Hematopoietic multipotent progenitor cell treated with erythropoietin and hydrocortisone succinate and interleukin-3 and kit ligand, for 17 days (in vitro differentiated cells): ENCODE measurements around the gene TTYH2.

Experiments used
- DNase-seq: peaks from one replicate; pipeline ENCODE4 v3.0.0-alpha.2; 2015; ENCODE audit warnings: low spot score

TTYH2 gene

DNA sequence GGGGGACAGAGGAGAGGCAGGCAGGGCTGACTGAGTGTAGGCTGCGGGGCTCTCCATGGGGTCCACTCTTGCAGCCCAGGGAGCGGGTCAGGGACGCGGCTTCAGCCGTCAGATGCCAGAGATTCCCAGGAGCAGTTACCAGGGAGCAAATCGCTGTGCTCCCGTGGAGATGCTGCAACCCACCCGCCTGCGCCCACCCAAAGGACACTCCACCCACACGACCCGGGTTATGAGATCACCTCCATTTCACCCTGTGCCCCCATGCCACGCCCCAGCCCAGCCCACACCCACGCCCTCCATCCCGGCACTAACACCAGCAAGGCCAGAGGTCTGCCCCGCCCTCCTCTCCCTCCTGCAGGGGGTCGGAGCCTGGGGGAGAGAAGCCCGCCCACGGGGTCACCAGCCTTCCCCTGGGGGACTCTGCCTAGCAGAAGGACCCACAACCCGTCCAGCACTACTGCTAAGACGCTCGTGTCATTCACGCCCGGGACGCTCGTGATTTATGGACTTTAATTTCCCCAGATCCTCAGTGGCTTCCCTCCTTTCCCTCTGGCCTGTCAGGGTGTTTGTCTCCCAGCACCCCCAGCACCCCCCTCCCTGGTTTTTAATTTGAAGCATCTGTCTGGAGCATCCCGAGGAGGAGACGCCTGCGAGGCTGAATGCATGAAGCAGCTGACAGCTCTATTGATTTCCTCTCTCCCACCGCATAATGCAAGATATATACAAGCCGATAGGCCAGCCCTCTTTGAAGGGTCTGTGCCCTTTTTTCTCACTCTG lies 16.6 kb upstream of the TTYH2 start:
- DNase-seq, result no peak

DNA sequence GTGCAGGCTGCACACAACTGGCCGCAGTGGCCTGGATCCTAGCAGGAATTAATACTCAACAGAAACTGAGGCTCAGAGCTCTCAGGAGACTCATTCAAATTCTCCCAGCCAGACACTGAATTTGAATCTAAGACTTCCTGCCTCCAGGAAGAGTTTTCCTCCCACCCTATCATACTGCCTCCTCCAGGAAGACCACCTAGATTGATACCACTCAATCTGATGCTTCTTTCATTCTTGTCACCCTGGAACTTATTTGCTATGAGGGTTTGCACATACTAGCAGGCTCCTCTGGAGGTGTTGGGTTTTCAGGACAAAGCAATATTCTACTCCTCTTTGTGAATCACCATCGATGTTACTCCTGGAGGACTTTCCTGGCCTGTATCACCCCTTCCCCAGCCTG lies 15.6 kb upstream of the TTYH2 start:
- no peak for DNase-seq

DNA sequence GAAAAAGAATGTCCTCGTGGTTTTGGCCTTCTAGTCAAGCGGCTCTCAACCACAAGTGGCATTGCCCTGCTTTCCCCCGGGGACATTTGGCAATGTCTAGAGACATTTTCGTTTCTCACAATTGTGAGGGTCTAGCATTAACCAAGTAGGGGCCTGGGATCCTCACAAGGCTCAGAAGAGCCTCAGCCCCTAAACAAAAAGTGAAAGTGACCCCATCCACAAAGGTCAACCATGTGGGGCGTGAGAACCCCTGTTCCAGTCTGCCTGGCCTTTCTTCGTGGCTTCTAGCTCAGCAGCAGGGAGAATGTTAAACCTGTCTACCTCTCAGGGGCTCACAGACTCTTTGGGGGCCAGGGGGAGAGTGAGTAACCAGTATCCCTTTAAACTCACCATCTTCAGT lies 14.7 kb upstream of the TTYH2 start:
- DNase-seq, result no peak

DNA sequence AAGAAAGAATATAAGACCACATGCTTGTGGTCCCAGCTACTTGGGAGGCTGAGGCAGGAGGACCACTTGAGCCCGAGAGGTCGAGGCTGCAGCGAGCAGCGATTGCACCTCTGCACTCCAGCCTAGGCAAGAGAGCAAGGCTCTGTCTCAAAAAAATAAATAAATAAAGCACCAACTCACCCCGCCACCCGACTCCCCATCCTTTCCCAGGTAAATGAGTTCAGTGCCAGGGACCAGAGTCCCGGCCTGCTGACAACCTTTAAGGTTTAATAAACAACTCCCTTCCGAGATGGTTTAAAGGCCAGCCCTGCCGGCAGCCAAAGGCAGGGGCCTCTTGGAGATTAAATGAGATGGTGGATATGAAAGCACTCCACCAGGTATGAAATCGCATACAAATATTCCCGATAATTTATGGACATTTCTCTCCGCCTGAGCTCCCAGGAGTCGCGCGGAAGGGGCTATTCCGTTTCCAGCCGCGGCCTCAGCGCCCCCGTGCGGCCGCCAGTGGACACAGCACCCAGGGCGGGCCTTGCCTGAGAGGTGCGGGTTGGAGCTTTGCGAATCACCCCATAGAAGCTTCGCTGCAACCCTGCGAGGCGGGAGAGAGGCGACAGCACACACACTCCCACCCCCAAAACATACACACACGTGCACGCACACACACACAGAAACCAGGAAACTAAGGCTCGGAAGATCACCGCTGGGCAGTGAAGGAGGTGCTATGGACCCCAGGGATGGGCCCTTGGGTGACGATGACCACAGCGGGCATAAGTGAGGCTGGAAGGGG lies 13.9 kb upstream of the TTYH2 start:
- peak; percentile 59 for DNase-seq

DNA sequence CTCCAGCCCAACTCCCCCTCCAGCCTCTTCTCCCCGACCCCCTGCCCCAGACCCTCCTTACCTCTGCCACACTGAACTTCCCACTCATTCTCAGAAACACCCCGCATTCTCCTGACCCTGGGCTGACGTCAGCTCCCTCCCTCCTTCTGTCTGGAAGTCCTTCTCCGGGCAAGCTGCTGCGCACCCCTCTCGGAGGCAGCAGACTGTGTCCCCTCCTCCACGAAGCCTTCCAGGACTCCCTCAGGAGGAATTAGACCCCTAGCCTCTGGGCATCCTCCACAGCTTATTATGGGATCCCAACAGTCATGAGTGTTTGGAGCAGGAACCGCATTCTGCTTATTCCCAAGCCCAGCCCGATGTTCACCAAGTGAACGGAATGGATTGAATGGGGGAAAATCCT lies 13.3 kb upstream of the TTYH2 start:
- no peak for DNase-seq

DNA sequence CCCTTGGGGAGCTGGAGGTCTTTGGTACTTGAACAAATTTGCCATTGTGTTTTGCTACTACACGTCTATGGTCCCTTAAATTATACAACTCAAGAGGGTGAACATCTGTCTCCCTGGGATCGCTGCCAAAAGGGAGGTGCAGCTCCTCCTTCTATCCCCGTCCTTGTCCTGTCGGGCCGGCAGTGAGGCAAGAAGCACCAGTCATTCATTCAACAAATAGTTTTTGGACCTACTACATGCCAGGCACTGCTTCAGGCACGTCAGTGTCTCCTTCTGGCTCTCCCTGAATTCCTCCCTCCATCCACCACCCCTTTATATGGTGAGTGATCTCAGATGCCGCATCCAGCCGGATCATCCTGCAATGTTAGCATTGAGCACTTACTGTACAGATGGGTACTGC lies 12.1 kb upstream of the TTYH2 start:
- no peak for DNase-seq

DNA sequence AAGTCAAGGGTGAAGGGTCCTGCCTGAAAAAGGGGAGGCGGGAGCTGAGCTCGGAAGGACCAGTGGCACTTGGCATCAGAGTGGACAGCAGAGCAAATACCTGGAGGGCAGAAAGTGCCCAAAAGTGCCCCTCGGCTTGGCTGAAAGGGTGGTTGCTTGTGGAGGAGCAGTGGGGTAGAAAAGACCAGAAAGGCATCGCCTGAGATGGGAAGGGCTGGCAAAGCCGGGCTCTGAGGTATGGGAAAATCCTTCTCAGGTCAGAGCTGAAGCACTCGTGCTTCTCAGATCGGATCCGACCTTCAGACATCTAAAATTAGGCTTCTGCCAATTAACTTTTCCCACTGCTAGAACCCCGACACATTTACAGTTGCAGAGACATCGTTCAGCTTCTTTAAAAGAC lies 11.4 kb upstream of the TTYH2 start:
- DNase-seq, result no peak

DNA sequence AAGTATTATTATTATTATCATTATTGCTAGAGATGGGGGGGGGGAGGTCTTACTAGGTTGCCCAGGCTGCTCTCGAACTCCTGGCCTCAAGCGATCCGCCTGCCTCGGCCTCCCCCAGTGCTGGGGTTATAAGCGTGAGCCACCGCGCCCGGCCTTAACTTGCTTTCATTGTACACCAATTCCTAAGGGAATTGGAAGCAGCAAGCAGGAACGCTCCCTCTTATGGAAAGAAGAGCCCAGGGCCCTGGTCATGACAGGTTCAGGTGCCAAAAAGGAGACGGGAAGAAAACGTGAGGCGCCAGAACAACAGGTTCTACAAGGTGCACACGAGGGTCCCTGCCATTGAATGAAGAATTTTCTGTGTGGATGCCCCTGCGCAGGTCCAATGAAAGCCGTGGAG lies 10.4 kb upstream of the TTYH2 start:
- DNase-seq, result no peak

DNA sequence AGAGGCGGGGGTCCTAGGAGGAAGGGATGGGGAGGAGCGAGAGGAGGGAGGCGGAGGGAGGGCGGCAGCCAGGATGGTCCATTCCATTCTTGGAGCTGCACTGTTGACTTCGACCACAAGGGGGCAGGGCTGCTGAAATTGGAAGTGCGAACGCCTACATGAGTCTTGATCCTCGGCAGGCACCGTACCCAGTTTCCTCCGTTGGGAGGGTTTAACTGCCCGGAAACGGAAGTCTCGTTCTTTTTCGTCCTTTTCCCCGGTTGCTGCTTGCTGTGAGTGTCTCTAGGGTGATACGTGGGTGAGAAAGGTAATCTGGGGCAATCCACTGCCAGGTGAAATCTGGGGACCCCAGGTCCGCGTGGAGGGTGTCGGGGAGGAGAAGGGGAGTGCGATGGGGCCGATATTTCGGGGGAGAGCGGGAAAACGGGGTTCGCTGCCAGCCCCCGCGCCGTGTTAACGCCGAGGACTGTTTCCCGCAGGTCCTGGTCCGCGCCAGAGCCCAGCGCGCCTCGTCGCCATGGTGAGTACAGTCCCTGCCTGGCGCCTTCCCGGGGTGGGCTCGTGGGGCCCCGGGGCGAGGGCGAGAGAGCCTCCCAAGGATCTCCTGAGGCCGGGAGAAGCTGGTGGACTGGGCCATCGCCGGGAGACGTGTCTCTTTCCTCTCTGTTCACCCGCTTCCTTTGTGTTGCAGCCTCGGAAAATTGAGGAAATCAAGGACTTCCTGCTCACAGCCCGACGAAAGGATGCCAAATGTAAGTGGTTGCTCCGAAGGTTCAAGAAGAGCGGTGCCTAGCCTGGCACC lies 9.7 kb upstream of the TTYH2 start, which contains the start of gene RPL38:
TSS of gene RPL38 (plus strand) at position 240 of the 802 bp plus-strand sequence. CDS start at position 518, 278 bp downstream.
- peak; percentile 96 for DNase-seq

DNA sequence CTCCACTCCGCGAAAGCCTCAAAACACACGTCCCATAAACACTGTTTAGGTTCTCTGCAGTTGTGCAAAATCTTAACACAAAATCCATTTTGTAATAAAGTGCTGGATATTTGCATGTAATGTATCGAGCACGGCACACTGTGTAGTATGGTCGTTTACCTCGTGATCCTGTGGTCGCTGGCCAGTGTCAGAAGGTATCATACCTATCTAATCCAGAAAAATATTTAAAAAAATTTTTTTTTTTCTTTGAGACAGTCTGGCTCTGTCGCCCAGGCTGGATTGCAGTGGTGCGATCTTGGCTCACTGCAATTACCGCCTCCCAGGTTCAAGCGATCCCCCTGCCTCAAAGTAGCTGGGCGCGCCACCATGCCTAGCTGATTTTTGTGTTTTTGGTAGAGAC lies 8.9 kb upstream of the TTYH2 start:
- no peak for DNase-seq

DNA sequence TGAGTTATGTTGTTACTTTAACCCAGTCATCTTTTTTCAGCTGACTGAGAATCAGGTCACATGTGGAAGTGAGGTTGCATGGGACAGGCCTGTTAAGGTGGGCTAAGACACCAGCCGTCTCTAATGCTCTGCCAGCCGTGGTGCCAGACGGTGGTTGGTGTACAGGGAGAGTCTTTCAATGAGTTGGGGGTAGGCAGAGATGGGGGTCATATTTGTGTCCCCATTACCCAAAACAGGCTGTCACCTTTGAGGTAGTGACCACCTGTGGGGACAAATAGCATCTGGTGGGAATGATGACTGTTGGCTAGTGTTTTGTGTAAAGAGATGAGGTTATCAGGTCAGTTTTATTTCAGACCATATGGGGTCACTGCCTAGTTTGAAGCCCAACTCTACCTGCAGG lies 8.1 kb upstream of the TTYH2 start:
- no peak for DNase-seq

DNA sequence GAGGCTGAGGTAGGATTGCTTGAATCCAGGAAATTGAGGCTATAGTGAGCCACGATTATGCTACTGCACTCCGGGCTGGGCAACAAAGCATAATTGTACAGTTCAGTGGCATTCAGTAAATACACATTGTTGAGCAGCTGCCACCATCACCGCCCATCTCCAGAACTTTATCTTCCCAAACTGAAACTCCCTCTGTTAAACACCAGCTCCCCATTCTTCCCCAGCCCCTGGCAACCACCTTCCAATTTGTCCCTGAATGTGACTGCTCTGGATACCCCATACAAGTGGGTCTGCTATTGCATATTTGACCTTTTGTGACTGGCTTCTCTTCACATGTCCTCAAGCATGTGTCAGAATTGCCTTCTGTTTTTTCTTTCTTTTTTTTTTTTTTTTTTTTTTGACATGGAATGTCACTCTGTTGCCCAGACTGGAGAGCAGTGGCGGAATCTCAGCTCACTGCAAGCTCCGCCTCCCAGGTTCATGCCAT lies 7.0 kb upstream of the TTYH2 start:
- DNase-seq, result no peak

DNA sequence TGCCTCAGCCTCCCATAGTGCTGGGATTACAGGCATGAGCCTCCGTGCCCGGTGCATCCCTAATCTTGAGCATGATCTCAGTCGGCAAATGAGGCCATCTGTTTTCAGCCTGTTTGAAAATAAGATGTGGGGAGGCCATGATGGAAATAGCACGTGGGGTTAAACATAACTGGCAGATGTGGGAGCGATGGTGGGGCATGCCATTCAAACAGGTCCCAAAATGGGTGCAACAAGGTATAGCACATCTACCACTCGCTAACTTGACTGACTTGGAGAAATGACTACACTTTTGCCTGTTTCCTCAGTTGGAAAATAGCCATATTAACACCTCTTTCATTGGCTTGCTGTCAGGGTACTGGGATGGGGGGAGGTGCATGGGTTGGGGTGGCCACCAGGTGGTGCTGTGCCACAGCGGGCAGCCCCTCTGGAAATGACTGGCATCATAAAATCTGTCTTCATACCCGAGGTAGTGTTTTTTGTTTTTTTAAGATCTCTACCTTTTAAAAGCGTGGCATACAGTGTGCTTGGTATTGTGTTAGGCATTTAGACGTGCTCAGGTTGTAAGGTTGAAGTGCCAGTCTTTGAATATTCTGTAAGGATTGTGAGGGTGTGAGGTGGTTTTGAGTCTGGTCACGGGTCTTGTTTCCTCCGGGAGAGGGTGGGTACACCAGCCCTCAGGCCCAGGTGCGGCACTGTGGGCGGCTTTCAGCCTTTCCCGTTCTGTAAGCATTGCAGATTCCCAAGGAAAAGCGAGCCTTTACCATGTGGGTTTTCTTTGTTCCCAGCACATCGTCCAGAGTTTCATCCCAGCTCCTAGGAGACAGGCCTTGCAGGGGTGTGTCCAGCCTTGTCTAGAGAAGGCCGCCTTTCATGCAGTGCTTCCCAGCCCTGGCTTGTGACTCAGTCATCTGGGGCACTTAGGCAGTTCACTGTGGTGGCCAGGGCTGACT lies 2.9 kb upstream of the TTYH2 start:
- peak; percentile 78 for DNase-seq

DNA sequence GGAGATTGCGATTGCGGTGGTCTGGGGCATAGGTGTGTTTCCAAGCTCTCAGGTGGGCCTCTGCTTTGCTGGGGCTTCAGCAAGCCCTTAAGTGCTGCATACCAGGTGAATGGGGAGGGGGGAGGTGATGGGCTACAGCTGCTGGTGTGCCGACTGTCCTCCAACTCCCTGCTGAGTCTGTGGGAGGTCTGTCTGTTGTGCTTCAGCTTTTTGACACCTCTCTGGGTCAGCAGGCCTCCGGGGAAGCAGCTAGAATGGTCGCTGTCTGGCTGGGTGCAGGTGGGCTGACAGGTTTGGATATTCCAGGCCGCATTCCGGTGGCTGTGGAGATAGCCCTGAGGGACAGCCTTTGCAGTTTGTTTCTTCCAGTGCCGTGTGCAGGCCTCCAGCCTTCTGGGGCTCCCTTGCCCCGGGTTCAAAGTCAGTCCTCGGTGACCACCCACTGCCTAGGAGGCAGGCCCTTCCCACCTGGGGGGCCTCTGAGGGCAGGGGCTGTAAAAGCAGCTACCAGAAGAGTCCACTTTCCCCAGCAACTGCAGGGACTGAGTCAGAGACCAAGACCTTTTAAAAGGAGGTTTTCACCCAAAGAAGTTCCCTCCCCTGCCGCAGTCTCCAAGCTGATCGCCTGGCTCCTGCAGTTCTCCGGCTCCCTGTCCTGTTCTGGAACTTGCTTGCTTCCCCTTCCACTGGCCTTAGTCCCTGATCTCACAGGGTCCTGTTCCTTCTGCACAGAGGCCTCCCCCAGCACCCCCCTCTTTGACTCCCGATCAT lies 2.0 kb upstream of the TTYH2 start:
- DNase-seq, result no peak

DNA sequence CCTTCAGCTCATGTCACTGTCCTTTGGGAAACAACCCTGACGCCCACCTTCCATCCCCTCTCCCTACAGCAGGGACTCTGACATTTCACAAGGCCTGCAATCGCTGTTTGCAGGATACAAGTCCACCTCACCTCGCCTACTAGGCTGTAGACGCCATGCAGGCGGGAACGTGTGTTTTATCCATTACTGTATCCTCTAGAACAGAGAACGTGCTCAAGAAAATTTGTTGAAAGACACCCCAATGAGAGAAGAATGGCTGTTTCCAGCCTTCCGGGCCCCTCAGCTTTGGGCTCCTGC lies 1.5 kb upstream of the TTYH2 start:
- DNase-seq, result no peak

DNA sequence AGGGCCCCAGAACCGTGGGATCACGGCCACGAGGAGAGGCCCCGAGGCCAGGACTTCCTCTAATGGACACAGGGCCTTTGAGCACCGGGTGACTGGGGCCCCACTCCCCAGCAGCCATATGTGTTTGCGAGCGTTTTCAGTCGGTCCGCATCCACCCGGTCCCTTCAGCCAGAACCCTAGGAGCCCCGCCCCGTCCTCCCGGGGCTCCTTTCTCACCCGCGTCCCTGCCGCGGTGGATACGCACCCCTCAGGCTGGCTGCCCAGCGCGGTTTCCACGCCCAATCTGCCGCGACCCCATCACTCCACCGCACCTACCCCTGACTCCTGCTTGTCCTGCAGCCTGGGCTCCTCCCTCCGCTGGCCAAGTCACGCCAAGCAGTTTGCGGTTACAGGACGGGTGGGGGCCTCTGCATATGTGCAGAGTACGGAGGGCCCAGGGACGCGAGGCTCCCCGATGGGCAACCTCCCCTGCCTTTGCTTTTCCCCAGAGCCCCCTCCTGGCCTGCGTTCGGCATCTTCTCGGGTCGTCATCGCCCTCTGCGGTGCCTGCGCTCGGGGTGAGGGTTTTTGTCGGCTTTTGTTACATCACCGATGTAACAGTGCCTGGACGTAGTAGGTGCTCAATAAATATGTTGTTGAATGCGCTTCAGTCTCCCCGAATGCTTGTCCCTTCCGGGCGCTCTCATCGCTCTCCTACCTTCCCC lies 1.0 kb upstream of the TTYH2 start:
- peak; percentile 34 for DNase-seq

DNA sequence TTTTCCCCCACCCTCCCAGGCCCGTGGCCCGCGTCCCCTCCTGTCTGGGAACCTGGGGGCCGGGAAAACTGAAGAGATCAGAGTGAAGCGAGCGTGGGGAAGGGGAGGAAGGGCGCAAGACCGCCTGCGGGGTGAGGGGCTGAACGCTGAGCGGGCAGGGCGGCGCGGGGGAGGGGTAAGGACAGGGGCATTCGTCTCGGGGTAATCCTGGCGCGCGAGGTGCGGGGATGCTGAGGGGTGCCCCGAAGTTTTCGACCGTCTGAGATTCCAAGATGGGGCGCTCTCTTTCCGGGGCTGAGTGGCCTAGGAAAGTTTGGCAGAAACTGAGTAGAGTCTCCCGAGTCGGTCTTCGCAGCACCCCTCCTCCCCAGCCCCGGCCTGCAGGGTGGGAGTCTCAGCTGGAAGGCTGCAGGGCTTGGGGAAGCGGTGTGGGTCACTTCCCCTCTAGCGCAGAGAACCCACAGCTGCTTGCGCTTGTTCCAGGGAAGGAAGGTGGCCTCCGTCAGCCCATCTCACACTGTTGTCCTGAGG lies 555 bp downstream of the TTYH2 start:
- DNase-seq, result no peak

DNA sequence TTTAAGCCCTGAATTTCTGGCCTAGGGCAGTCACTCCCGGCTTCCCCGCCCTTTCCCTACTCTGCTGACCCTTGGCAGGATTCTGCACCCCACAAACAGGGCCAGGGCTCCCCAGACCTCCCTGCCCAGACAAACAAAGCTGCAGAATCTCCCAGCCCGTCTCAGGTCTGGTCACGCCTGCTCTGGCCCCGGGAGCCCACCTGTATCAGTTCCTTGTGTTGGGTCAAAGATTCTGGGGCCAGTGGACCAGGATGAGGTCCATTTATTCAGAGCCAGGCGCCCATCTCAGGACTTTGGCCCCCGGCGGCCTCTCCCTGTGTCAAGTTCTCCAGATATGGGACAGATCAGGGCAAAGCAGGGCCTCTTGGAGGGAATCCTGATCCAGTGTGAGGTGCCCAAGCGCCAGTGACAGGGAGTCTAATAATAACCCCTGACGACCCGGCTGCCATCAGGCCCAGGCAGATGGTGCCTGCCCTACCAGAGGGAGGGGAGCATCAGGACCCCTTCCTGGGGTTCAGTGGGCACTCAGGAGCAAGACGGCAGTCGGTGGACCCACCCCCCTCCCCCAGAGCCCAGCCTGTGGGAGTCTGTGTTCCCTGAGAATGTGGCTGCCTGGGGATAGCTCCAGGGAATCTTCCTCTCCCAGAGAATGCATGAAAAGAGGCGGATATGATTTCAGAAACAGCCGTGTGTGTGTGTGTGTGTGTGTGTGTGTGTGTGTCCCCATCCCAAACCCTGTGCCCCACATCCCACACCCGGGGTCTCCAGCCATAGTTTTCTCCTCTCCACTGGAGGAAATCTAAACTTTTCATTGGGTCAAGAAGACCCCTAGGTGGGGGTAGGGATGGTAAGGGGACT lies 1.3 kb downstream of the TTYH2 start:
- no peak for DNase-seq

DNA sequence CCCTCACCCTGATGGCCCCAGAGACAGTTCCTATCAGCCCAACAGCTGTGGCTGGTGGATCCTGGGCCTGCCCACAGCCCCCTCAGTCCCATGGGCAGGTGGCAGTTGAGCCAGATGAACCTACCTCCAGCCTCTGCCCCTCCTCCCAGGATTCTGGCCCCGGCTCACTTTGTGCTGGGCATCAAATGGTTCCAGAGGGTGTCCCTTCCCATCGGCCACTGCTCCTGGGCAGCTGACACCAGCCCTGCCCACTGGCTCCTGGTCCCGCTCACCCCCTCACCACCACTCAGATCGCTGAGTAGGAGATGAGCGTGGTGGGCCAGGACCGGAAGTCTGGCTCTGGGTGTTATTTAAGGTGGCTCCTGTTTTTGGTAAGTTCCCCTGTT lies 2.0 kb downstream of the TTYH2 start:
- DNase-seq, result no peak
